Muscle of arm (tissue), 12 donors: ENCODE results near the gene YAP1. TPM values are rescaled to one million over a fixed set of nuclear protein-coding genes. Genes with fewer than 3 reads are reported as not detected.
"Not testable (repeated sequence)": the region's sequence is repeated elsewhere in the genome, so short reads cannot be mapped to it uniquely, and the experiment has no call there.

ENCODE experiments used
- DNase-seq: peaks from one replicate; pipeline ENCODE4 v3.0.0-alpha.2; 2013
- polyA plus RNA-seq, 12 donors: library from polyadenylated mRNA; unstranded; fragments of 120-200 nt; gene quantifications; one replicate each; pipeline ENCODE4 v1.2.1, GENCODE V29; 2013; ENCODE audit not compliant: insufficient read length in 12 of 12

YAP1 gene
- polyA plus RNA-seq, 12 donors, result 64.0 to 127 (median 89.4) TPM; not detected in 1

DNA sequence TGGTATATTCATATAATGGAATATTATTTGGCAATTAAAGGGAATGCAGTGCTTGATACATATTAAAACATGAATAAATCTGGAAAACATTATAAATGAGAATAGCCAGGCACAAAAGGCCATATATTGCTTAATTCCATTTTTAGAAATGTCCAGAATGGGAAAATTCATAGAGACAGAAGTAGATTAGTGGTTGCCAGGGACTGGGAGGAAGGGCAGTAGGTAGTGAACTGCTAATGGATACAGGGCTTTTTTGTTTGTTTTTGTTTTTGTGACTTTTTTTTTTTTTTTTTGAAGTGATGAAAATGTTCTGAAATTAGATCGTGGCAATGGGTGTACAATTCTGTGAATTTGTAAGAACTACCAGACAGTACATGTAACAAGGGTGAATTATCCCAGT is 86.1 kb downstream of the YAP1 start:
- DNase-seq, result no peak

DNA sequence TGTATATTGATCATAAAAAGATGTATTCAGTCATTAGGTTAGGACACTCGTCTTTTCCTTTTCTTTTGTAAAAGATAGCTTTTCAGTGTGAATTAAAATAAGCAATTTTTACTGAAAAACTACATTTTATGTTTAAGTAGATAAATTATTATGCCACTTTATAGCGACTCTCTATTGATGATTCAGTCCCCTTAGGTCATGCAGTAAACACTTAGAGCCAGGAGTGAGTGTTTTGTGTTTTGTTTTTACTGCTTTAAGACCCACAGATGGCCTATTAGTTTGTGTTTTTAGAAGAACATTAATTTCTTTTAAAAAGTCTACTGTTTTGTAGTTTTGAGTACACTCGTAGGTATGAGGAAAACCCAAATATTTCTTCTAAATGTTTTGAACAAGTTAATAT is 86.6 kb downstream of the YAP1 start:
- DNase-seq, result no peak

DNA sequence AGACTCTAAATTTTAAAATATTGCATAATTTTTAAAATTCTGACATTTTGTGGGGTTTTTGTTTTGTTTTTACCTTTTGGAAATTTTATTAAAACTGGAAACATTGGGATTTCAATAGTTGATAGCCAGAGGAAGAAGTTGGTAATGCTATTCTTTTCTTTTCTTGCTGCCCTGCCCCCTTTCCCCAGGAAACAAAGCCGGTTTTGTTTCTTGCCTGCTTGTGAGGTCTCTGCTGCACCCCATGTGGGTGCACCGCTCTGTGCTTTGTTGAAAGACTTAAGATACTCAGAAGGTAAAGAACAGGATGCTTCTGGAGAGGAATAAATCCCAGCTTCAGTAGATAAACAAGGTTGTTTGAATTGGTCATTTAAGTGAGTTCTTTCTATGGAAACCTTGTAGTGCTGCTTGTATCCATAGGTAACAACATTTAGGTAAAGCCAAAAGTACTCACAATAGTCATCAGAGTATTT is 87.5 kb downstream of the YAP1 start:
- no peak for DNase-seq

DNA sequence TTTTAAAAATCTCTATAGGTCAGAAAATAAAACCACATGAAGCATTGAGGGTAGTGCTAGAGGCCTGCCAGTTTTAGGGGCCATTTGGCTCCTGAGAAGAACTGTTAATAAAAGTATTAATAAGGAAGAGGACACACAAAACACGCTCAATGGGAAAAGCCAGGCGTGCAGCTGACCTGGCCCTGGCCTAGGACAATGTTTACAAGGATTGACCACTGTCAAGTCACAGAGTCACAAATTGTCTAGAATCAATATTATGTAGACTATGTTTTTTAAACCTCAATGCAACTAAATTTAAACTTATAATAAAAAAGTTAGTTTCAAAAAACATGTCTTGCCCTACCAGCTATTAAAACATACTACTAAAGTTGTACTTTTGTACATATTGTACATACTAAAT is 89.4 kb downstream of the YAP1 start:
- no peak for DNase-seq

DNA sequence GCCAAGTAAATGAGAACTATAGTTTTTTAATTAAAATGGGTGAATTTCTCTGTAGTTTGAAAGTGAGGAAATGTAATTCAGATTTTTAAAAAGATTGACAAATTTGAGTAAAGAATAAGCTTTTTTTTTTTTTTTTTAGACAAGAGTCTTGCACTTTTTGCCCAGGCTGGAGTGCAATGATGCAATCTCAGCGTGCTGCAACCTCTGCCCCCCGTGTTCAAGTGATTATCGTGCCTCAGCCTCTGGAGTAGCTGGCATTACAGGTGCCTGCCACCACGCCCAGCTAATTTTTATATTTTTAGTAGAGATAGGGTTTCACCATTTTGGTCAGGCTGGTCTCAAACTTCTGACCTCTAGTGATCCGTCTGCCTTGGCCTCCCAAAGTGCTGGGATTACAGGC is 90.1 kb downstream of the YAP1 start:
- DNase-seq, result not testable (repeated sequence)

DNA sequence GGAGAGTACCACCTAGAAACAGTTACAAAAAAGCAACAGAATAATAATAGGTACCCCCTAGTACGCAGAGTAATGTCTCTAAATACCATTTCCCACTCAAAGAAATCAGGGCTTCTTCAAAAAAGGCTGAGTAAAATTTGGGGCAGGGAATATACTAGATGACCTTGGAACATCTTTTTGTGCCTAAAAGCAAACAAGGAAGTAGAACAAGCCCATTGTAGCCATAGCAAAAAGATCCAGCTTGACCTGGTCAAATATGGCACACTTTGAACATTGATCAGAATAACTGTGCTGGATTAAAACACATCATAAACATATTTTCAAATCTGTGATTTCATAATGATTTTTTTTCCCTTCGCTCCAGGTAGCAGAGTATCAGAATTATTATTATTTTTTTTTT is 91.5 kb downstream of the YAP1 start:
- no peak for DNase-seq

DNA sequence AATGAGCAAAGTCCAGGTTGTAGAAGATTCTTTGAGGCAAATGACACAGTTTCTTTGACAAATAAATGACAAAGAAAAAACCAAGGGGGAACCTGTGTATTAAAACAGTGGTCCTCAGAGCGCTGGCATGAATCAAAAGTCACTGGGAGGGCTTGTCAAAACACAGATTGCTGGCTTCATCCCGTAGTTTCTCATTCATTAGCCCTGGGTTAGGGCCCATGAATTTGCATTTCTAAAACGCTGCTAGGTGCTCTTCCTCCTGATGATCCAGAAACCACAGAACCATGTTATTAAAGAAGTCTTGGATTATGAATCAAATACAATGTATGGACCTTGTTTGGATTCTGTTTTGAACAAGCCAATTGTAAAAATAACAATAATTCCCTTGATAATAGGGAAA is 92.7 kb downstream of the YAP1 start:
- DNase-seq, result no peak

DNA sequence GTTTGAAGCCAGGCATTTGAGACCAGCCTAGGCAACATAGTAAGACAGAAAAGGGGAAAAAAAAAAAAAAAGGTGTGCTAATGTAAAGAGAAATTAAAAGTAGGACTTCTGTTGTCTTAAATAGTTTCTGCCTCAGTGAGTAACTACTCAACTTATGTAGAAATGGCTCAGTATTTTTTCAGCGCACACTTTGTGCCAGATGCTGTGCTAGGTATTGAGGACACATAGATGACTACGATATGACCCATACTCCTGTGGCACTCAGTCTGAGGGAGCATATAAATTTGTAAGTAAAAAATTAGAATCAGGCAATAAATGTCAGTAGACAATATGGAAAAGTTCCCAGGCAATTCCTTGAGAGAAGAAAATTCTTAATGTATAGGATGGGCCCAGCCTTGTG is 93.9 kb downstream of the YAP1 start:
- DNase-seq, result no peak

DNA sequence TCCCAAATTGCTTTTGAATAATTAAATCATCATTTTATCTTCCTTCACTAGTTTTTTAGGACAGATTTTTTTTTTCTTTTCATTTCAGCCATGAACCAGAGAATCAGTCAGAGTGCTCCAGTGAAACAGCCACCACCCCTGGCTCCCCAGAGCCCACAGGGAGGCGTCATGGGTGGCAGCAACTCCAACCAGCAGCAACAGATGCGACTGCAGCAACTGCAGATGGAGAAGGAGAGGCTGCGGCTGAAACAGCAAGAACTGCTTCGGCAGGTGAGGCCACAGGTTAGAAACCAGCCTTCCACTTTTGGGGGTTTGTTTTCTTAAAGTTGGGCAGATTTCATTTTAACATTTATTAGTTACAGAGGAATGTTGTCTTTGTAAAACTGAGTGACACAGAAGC is 95.6 kb downstream of the YAP1 start:
- DNase-seq, result no peak

DNA sequence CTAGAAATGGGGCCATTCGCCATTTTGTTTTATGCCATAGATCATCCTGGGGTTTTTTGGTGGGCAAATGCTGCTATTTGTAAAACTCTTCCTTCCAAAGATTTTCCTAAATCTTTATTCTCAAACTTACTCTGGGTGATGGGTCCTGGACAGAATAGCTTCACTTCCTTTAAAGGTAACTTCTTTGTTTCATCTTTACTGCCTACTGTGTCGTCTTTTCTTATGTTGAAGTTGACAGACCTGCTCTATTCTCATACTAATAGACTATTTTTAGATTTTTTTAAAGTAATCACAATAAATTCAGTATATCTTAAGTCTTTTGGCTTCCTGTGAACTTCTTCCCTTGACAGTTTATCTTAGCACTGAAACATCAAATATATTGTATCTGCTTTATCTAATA is 98.6 kb downstream of the YAP1 start:
- DNase-seq, result no peak

DNA sequence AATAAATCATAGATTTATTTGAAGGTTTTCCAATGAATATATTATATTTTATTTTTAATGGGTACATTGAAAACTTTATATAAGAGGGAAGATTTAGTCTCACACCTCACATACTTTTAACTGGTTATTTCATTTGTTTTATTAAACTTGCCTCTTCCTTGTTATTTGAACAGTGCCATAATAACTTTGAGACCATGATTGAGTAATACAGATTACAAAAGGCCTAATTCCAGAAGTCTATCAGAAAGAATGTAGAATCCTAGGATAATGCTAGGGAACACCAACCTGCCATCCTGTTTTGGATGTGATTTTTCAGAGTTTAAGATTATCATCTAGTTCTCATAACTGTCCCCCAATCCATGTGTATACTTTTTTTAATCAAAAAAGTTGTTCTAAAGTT is 104.4 kb downstream of the YAP1 start:
- DNase-seq, result no peak

DNA sequence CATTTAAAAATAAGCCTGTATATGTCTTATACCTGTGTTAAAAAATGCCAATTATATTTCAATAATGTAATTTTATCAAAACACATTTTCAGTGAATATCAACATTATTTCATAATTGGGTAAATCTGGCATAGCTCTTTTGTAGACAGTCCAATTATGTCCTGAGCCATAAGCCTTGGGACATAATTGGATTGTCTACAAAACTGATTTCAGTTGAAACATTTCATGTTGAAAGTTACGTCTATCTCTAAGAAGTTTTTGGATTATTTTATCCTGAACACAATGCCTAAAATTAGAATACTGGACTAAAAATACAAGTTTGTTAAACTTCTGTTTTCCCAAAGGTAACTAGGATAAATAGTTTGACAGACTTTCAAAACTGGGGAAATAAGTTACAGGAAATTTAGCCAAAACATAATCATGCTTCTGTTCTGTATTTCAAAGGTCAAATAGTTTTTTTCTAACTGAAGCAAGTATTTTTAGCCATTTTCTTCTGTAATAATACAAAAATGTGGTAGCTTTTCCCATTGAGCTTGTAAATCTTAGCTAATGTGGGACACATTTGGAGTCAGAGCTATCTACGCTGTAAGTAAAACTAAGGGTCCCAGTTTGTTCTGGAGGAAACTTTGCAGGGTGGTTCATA is 106.3 kb downstream of the YAP1 start:
- DNase-seq, result peak; percentile 30

DNA sequence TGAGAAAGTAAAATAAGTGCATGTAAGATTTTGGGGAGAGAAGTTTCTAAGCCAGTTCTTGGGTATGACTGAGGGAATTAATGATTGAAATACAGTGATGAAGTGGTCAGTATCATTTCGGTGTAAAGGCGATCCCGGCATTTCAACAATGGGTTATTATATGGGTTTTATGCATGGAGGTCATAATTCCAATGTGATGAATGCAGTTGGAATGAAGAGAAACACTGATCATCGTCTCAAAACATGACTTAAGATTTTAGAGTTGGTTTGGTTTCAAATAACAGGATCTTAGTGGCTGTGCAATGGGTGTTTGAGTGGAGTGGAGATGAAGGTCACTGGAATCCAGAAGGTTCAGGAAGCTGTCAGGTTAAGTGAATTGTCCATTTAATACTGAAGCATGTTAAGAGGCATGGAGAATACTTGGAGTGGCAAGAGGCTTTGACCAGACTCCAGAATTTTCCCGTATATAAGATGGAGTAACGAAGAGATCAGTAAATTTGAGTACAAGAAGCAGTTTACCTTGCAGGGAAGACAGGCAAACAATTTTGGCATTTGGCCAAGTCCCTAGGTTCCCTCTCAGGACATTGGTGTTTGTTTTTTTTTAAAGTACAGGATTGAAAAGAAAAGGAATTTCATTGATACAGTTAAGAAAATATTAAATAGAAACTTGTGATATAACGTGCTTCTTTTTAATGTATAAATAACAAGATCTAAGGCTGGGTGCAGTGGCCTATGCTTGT is 110.7 kb downstream of the YAP1 start:
- DNase-seq, result no peak

DNA sequence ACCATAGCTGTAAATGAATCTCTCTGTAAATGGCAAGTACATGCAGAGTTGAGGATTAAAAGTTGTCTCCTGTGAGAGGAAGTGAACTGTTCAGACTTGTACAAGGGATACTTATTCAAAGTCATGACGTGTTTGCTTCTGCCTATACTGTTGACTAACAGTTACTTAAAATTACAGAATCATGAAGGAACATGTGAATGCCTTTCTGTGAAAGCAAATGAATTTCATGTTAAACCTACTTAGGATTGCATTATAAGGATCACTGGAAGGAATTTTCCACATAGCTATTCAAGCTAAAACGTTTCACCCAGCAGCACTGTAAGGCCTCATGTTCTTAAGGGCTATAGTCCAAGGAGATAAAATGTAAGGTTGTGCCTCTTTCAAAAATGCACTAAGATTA is 113.6 kb downstream of the YAP1 start:
- DNase-seq, result no peak

DNA sequence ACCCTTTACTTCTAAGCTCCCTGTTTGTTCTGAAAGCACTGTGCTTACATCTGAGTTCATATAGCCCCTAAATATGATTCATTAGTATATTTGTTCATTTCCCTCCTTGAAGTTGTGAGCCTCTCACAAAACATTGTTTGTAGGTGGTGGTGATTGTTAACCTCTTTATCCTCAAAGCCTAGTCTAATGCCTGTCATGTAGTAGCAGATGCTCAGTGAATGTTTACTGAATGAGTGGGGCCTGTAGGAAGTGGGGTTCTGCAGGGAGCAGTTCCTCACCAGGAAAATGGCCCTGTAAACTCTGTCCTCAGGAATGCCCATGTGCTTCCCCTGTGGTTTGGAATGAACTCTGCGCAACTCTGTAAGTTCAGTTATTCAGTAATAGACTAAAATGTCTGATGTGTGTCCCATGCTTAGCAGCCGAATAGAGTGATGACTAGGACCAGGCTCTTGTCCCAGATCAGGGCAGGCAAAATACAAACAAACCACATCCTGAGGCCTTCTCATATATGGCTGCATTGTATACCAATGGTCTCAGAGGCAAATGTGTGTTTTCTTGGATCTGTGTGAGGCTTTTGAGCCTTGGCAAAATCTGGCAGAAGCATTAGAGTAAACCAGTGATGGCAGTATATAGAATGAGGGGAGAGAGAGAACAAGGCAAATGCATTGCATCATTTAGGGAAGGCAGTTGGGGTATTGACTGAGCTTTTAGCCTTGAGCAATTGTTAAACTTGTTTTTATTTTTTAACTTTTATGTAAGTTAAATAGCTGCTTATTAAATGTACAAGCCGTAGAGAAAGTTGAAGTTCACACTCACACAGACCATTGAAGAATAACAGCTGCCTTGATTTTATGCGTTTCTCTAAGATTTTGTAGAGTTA is 115.7 kb downstream of the YAP1 start:
- DNase-seq, result no peak

DNA sequence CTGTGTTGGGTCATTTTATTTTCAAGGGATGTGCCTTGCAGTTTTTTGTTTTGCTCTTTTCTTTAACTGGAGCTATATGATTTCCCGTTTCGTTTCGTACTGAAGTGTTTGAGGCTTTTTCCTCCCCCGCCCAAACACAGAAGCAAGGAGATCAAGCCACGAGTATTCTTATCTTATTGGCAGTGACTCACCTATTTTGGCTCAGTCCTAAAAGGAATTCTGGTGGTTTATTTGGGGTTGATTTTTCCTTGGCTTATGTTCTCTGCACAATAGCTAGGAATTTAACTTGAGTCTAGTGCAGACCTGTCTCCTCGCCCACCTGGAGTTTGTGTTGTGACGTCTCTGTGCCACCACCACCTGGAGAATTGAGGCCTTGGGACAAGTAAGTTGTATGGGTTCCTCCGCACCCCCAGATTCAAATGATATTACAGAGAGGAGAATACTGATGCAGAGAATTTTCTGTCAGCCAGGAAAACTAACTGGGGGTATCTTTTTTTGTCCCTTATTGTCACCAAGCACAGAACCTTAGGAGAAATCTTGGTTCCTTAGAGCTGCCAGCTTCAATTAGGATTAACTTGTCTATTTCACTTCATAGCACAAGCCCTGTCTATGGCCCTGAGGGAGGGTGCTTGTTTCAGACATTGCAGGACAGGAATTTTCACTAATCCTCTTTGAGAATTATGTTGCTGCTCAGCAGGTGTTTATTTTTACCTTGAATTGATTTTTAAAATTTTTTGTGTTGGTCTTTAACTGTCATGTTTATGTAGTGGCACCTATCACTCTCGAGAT is 116.6 kb downstream of the YAP1 start:
- no peak for DNase-seq

DNA sequence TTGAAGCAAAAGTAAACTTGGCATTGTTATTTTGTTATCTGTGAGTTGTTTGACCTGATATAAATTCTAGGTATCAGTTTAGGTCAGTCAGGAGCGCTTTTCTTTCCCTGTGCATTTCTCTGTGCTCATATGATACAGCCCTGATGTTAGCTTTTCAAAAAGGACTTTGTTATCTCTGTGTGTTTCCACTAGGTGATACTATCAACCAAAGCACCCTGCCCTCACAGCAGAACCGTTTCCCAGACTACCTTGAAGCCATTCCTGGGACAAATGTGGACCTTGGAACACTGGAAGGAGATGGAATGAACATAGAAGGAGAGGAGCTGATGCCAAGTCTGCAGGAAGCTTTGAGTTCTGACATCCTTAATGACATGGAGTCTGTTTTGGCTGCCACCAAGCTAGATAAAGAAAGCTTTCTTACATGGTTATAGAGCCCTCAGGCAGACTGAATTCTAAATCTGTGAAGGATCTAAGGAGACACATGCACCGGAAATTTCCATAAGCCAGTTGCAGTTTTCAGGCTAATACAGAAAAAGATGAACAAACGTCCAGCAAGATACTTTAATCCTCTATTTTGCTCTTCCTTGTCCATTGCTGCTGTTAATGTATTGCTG is 119.4 kb downstream of the YAP1 start:
- DNase-seq, result no peak

DNA sequence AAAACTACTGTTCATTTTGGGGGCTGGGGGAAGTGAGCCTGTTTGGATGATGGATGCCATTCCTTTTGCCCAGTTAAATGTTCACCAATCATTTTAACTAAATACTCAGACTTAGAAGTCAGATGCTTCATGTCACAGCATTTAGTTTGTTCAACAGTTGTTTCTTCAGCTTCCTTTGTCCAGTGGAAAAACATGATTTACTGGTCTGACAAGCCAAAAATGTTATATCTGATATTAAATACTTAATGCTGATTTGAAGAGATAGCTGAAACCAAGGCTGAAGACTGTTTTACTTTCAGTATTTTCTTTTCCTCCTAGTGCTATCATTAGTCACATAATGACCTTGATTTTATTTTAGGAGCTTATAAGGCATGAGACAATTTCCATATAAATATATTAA is 119.9 kb downstream of the YAP1 start:
- no peak for DNase-seq

DNA sequence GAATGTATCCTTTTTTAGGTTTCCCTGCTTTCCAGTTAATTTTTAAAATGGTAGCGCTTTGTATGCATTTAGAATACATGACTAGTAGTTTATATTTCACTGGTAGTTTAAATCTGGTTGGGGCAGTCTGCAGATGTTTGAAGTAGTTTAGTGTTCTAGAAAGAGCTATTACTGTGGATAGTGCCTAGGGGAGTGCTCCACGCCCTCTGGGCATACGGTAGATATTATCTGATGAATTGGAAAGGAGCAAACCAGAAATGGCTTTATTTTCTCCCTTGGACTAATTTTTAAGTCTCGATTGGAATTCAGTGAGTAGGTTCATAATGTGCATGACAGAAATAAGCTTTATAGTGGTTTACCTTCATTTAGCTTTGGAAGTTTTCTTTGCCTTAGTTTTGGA is 120.7 kb downstream of the YAP1 start:
- no peak for DNase-seq

DNA sequence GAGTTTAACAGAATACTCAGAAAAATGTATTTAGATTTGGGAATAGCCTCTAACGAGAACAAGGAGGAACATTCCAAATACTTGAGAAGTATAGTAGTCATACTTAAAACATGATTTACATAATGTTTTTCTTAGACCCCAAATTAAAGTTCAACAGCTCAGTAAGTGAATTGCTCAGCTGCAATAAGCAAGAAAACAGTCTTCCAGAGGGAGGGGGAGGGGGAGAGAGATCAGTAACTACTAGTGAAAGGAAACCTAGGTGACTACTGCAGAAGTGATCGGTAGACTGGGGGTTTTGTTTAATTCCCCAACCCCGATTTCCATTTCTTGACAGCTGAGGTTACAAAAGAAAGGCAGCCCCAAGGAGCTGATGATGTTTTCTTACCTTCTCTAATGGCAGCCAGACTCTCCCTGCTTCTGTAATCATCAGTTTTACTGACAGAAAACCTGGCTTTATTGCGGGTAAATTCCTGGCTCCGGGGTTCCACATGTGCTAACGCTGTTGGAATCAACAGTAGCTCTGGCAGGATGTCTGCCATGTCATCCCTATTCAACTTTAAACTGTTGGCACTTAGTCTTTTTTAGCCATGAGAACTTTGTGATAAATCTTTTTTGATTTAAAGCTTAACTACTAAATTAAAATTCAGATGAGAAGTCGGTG is 124.7 kb downstream of the YAP1 start:
- DNase-seq, result peak; percentile 53
